ENCODE measurements around the gene DAZAP1. TPM values are rescaled to one million over a fixed set of nuclear protein-coding genes. Genes with fewer than 3 reads are reported as not detected.

Gene DAZAP1
- total RNA-seq, 1 donor, result 43.8 TPM

- TF ChIP-seq CTCF (IDR thresholded peaks at IDR 0.05; ENCODE audit: insufficient read depth, low read length), result no peak
- no peak overlapping the region for H3K4me3 ChIP-seq (ENCODE audit: low read depth, low read length)
- no peak for DNase-seq (ENCODE audit: low read depth)
Measured at GRCh38 chr19:1395194-1396018, 12.0 kb upstream of the DAZAP1 start.

GRCh38 chr19:1396019-1396767 lies 11.2 kb upstream of the DAZAP1 start:
- DNase-seq (ENCODE audit: low read depth), result no peak
- no peak overlapping the region for H3K4me3 ChIP-seq (ENCODE audit: low read depth, low read length)
- no peak for TF ChIP-seq CTCF (IDR thresholded peaks at IDR 0.05; ENCODE audit: insufficient read depth, low read length)

- H3K4me3 ChIP-seq (ENCODE audit: low read depth, low read length), result no peak overlapping the region
- DNase-seq (ENCODE audit: low read depth), result no peak
- no peak for TF ChIP-seq CTCF (IDR thresholded peaks at IDR 0.05; ENCODE audit: insufficient read depth, low read length)
Measured at GRCh38 chr19:1396768-1397679, 10.4 kb upstream of the DAZAP1 start.

GRCh38 chr19:1397838-1398237 lies 9.5 kb upstream of the DAZAP1 start:
- TF ChIP-seq CTCF (IDR thresholded peaks at IDR 0.05; ENCODE audit: insufficient read depth, low read length), result no peak
- DNase-seq (ENCODE audit: low read depth), result no peak
- no peak overlapping the region for H3K4me3 ChIP-seq (ENCODE audit: low read depth, low read length)

- no peak overlapping the region for H3K4me3 ChIP-seq (ENCODE audit: low read depth, low read length)
- DNase-seq (ENCODE audit: low read depth), result no peak
Measured at GRCh38 chr19:1399079-1399478, 8.3 kb upstream of the DAZAP1 start.

More at GRCh38 chr19:1399079-1399478, 8.3 kb upstream of the DAZAP1 start:
- TF ChIP-seq CTCF (IDR thresholded peaks at IDR 0.05; ENCODE audit: insufficient read depth, low read length), result no peak

All from fibroblast of the aortic adventitia (primary cell).